Smooth muscle cell (in vitro differentiated cells): ENCODE data around the gene AKT2. TPM values are rescaled to one million over a fixed set of nuclear protein-coding genes. Genes with fewer than 3 reads are reported as not detected.

Experiments used
- DNase-seq: peaks from one replicate; lab custom pipeline; 2025; ENCODE audit not compliant: unreplicated experiment; lab: John Stamatoyannopoulos, UW
- H2AFZ ChIP-seq: fragments of 200-600 bp; sonication (generic); 2 replicates; pipeline ENCODE4 v1.6.0; 2016; ENCODE audit warnings: antibody characterized with exemption, low read depth, mild to moderate bottlenecking
- H3F3A ChIP-seq: fragments of 200-600 bp; sonication (generic); 2 replicates; pipeline ENCODE4 v1.6.0; 2017; ENCODE audit warnings: antibody characterized with exemption, low read depth
- H3K27ac ChIP-seq: fragments of 200-600 bp; sonication (generic); 2 replicates; pipeline ENCODE4 v1.5.1; 2016; ENCODE audit warnings: low read depth, mild to moderate bottlenecking
- H3K27me3 ChIP-seq: fragments of 200-600 bp; sonication (generic); 2 replicates; pipeline ENCODE4 v1.6.1; 2016; ENCODE audit warnings: low read depth, mild to moderate bottlenecking
- H3K36me3 ChIP-seq: fragments of 200-600 bp; sonication (generic); 2 replicates; pipeline ENCODE4 v1.5.1; 2016; ENCODE audit warnings: low read depth
- H3K4me1 ChIP-seq: fragments of 200-600 bp; sonication (generic); 2 replicates; pipeline ENCODE4 v1.5.1; 2016; ENCODE audit warnings: low read depth
- H3K4me2 ChIP-seq: fragments of 200-600 bp; sonication (generic); 2 replicates; pipeline ENCODE4 v1.6.0; 2016; ENCODE audit warnings: mild to moderate bottlenecking
- H3K4me3 ChIP-seq: fragments of 200-600 bp; sonication (generic); 2 replicates; pipeline ENCODE4 v1.5.1; 2016; ENCODE audit warnings: mild to moderate bottlenecking
- H3K79me2 ChIP-seq: fragments of 200-600 bp; sonication (generic); 2 replicates; pipeline ENCODE4 v1.6.0; 2016; ENCODE audit warnings: low read depth, mild to moderate bottlenecking
- H3K9ac ChIP-seq: fragments of 200-600 bp; sonication (generic); 2 replicates; pipeline ENCODE4 v1.6.0; 2016; ENCODE audit warnings: low read depth
- H3K9me3 ChIP-seq: fragments of 200-600 bp; sonication (generic); replicated peaks from 2 replicates; pipeline ENCODE4 v1.5.1; 2016; ENCODE audit warnings: low read depth
- H4K20me1 ChIP-seq: fragments of 200-600 bp; sonication (generic); 2 replicates; pipeline ENCODE4 v1.6.0; 2016; ENCODE audit warnings: low read depth
- WGBS: methylation state at CpG from one replicate; pipeline ENCODE4 v1.1.7; 2016; ENCODE audit warnings: low lambda C conversion rate; 5-methylcytosine and 5-hydroxymethylcytosine counted together
- polyA plus RNA-seq: library from polyadenylated mRNA; unstranded; fragments of >200 nt; fragmentation: Nextera tagmentation; extraction: Ambion mirVana; gene quantifications from 2 replicates; pipeline ENCODE4 v1.2.1, GENCODE V29; 2016
- total RNA-seq: library from RNA; depleted of rRNA; stranded (reverse); fragments of >200 nt; gene quantifications from 2 replicates; pipeline ENCODE4 v1.2.3, GENCODE V29; 2014
- TF ChIP-seq, protein P1 (sequence below): fragments of 200-600 bp; sonication (generic); IDR thresholded peaks from 2 replicates; pipeline ENCODE4 v1.5.1; 2017; ENCODE audit warnings: borderline replicate concordance, mild to moderate bottlenecking, antibody characterized with exemption; ENCODE audit not compliant: insufficient read depth, poor library complexity, severe bottlenecking

The AKT2 gene
- total and polyA plus RNA-seq, 2 experiments from 2014 or later: 26.6 to 62.6 TPM

- DNase-seq: no peak
- TF ChIP-seq, protein P1, sequence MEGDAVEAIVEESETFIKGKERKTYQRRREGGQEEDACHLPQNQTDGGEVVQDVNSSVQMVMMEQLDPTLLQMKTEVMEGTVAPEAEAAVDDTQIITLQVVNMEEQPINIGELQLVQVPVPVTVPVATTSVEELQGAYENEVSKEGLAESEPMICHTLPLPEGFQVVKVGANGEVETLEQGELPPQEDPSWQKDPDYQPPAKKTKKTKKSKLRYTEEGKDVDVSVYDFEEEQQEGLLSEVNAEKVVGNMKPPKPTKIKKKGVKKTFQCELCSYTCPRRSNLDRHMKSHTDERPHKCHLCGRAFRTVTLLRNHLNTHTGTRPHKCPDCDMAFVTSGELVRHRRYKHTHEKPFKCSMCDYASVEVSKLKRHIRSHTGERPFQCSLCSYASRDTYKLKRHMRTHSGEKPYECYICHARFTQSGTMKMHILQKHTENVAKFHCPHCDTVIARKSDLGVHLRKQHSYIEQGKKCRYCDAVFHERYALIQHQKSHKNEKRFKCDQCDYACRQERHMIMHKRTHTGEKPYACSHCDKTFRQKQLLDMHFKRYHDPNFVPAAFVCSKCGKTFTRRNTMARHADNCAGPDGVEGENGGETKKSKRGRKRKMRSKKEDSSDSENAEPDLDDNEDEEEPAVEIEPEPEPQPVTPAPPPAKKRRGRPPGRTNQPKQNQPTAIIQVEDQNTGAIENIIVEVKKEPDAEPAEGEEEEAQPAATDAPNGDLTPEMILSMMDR: no peak
- 96% methylated on average over 17 of the region's 21 CpGs for WGBS
- no peak overlapping the region for H2AFZ ChIP-seq
- no peaks in the 10 kb centered on the region for H3K4me1 ChIP-seq
- H3K27me3 ChIP-seq: no peaks in the 10 kb centered on the region
- no peak overlapping the region for H3K9ac ChIP-seq
- H3K79me2 ChIP-seq: no peaks in the 10 kb centered on the region
- H3K4me3 ChIP-seq: no peak overlapping the region
- no peak overlapping the region for H3K4me2 ChIP-seq
- H4K20me1 ChIP-seq: no peaks in the 10 kb centered on the region
- H3K27ac ChIP-seq: no peak overlapping the region
- no peaks in the 10 kb centered on the region for H3F3A ChIP-seq
- H3K9me3 ChIP-seq: no peaks in the 10 kb centered on the region
- H3K36me3 ChIP-seq: no peaks in the 10 kb centered on the region
These were observed 79.4 kb downstream of the AKT2 start for GRCh38 chr19:40205760-40206159.

DNA sequence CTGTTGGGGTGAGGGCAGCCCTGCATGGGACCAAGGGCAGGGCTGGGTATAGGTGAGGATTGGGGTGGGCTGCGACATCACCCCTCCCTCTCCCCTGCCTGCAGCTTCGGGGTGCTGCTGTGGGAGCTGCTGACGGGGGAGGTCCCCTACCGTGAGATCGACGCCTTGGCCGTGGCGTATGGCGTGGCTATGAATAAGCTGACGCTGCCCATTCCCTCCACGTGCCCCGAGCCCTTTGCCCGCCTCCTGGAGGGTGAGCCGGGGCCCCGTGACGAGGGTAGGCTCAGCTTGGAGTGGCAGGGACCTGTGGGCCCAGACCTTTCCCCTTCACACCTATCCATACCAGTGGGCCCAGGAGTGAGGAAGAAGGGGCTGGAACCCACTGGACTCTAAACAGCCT, 80.8 kb downstream of the AKT2 start:
- Histone ChIP-seq H3K4me3 (no peak overlapping the region), H3K27ac (no peak overlapping the region), H2AFZ (no peak overlapping the region), H4K20me1 (no peaks in the 10 kb centered on the region), H3K4me1 (no peaks in the 10 kb centered on the region), H3K9me3 (no peaks in the 10 kb centered on the region), H3K79me2 (no peaks in the 10 kb centered on the region), H3K9ac (no peak overlapping the region), H3K36me3 (no peaks in the 10 kb centered on the region), H3K27me3 (no peaks in the 10 kb centered on the region), H3K4me2 (no peak overlapping the region), H3F3A (no peaks in the 10 kb centered on the region)
- TF ChIP-seq, protein P1: no peak
- no peak for DNase-seq
- 97% methylated on average over 16 of the region's 16 CpGs for WGBS

GRCh38 chr19:40200341-40201099, 84.6 kb downstream of the AKT2 start:
- Histone ChIP-seq H3K79me2 (no peaks in the 10 kb centered on the region), H3K9me3 (no peaks in the 10 kb centered on the region), H3K4me2 (no peak overlapping the region), H3F3A (no peaks in the 10 kb centered on the region), H3K9ac (no peak overlapping the region), H3K27ac (no peak overlapping the region), H3K27me3 (no peaks in the 10 kb centered on the region), H4K20me1 (peaks cover 4% of the 10 kb centered on the region), H3K4me3 (no peak overlapping the region), H3K4me1 (no peaks in the 10 kb centered on the region), H3K36me3 (no peaks in the 10 kb centered on the region), H2AFZ (no peak overlapping the region)
- TF ChIP-seq, protein P1: no peak
- WGBS: 57% methylated on average over 9 of the region's 9 CpGs
- no peak for DNase-seq
